Neural progenitor cell (in vitro differentiated cells): ENCODE data around the gene ERC2.

ENCODE experiments used
- EZH2phosphoT487 ChIP-seq: fragments of 200-600 bp; sonication (generic); IDR thresholded peaks from 2 replicates; pipeline ENCODE4 v1.6.1; 2017; ENCODE audit warnings: antibody characterized with exemption
- TF ChIP-seq, protein P1 (sequence below): fragments of 200-600 bp; sonication (generic); IDR thresholded peaks from 2 replicates; pipeline ENCODE4 v1.5.1; 2017; ENCODE audit warnings: antibody characterized with exemption, mild to moderate bottlenecking

DNA sequence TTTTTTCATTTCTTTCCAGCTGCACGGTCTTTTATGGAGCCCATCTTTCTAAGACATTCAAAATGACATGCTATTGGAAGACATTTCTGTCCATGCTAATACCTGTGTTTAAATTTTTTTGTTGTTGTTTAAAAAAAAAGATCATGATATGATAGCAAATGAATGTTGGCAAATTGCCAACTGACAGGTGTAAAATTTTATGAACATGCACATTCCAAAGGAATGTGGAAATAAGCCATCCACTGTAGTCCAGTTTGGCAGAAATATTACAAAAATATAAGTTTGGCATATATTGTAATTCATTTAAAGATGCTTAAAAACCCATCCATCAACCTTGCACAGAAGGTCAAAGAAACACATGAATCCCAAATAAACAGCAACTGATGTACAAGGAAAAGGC, 905.6 kb downstream of the ERC2 start:
- TF ChIP-seq, protein P1, sequence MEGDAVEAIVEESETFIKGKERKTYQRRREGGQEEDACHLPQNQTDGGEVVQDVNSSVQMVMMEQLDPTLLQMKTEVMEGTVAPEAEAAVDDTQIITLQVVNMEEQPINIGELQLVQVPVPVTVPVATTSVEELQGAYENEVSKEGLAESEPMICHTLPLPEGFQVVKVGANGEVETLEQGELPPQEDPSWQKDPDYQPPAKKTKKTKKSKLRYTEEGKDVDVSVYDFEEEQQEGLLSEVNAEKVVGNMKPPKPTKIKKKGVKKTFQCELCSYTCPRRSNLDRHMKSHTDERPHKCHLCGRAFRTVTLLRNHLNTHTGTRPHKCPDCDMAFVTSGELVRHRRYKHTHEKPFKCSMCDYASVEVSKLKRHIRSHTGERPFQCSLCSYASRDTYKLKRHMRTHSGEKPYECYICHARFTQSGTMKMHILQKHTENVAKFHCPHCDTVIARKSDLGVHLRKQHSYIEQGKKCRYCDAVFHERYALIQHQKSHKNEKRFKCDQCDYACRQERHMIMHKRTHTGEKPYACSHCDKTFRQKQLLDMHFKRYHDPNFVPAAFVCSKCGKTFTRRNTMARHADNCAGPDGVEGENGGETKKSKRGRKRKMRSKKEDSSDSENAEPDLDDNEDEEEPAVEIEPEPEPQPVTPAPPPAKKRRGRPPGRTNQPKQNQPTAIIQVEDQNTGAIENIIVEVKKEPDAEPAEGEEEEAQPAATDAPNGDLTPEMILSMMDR = no peak
- no peak for TF ChIP-seq EZH2phosphoT487
